Smooth muscle cell (in vitro differentiated cells): ENCODE data around the gene UST. TPM values are rescaled to one million over a fixed set of nuclear protein-coding genes. Genes with fewer than 3 reads are reported as not detected.
A peak's percentile ranks its signal among the peaks of the same experiment; 100 is the strongest.

ENCODE experiments used
- DNase-seq: peaks from one replicate; lab custom pipeline; 2025; ENCODE audit not compliant: unreplicated experiment; lab: John Stamatoyannopoulos, UW
- H2AFZ ChIP-seq: fragments of 200-600 bp; sonication (generic); 2 replicates; pipeline ENCODE4 v1.6.0; 2016; ENCODE audit warnings: antibody characterized with exemption, low read depth, mild to moderate bottlenecking
- H3F3A ChIP-seq: fragments of 200-600 bp; sonication (generic); 2 replicates; pipeline ENCODE4 v1.6.0; 2017; ENCODE audit warnings: antibody characterized with exemption, low read depth
- H3K27ac ChIP-seq: fragments of 200-600 bp; sonication (generic); 2 replicates; pipeline ENCODE4 v1.5.1; 2016; ENCODE audit warnings: low read depth, mild to moderate bottlenecking
- H3K27me3 ChIP-seq: fragments of 200-600 bp; sonication (generic); 2 replicates; pipeline ENCODE4 v1.6.1; 2016; ENCODE audit warnings: low read depth, mild to moderate bottlenecking
- H3K36me3 ChIP-seq: fragments of 200-600 bp; sonication (generic); 2 replicates; pipeline ENCODE4 v1.5.1; 2016; ENCODE audit warnings: low read depth
- H3K4me1 ChIP-seq: fragments of 200-600 bp; sonication (generic); 2 replicates; pipeline ENCODE4 v1.5.1; 2016; ENCODE audit warnings: low read depth
- H3K4me2 ChIP-seq: fragments of 200-600 bp; sonication (generic); 2 replicates; pipeline ENCODE4 v1.6.0; 2016; ENCODE audit warnings: mild to moderate bottlenecking
- H3K4me3 ChIP-seq: fragments of 200-600 bp; sonication (generic); 2 replicates; pipeline ENCODE4 v1.5.1; 2016; ENCODE audit warnings: mild to moderate bottlenecking
- H3K79me2 ChIP-seq: fragments of 200-600 bp; sonication (generic); 2 replicates; pipeline ENCODE4 v1.6.0; 2016; ENCODE audit warnings: low read depth, mild to moderate bottlenecking
- H3K9ac ChIP-seq: fragments of 200-600 bp; sonication (generic); 2 replicates; pipeline ENCODE4 v1.6.0; 2016; ENCODE audit warnings: low read depth
- H3K9me3 ChIP-seq: fragments of 200-600 bp; sonication (generic); replicated peaks from 2 replicates; pipeline ENCODE4 v1.5.1; 2016; ENCODE audit warnings: low read depth
- H4K20me1 ChIP-seq: fragments of 200-600 bp; sonication (generic); 2 replicates; pipeline ENCODE4 v1.6.0; 2016; ENCODE audit warnings: low read depth
- WGBS: methylation state at CpG from one replicate; pipeline ENCODE4 v1.1.7; 2016; ENCODE audit warnings: low lambda C conversion rate; 5-methylcytosine and 5-hydroxymethylcytosine counted together
- polyA plus RNA-seq: library from polyadenylated mRNA; unstranded; fragments of >200 nt; fragmentation: Nextera tagmentation; extraction: Ambion mirVana; gene quantifications from 2 replicates; pipeline ENCODE4 v1.2.1, GENCODE V29; 2016
- total RNA-seq: library from RNA; depleted of rRNA; stranded (reverse); fragments of >200 nt; gene quantifications from 2 replicates; pipeline ENCODE4 v1.2.3, GENCODE V29; 2014
- TF ChIP-seq, protein P1 (sequence below): fragments of 200-600 bp; sonication (generic); IDR thresholded peaks from 2 replicates; pipeline ENCODE4 v1.5.1; 2017; ENCODE audit warnings: borderline replicate concordance, mild to moderate bottlenecking, antibody characterized with exemption; ENCODE audit not compliant: insufficient read depth, poor library complexity, severe bottlenecking

UST gene
- total and polyA plus RNA-seq, 2 experiments from 2014 or later = 16.1 to 19.5 TPM

DNA sequence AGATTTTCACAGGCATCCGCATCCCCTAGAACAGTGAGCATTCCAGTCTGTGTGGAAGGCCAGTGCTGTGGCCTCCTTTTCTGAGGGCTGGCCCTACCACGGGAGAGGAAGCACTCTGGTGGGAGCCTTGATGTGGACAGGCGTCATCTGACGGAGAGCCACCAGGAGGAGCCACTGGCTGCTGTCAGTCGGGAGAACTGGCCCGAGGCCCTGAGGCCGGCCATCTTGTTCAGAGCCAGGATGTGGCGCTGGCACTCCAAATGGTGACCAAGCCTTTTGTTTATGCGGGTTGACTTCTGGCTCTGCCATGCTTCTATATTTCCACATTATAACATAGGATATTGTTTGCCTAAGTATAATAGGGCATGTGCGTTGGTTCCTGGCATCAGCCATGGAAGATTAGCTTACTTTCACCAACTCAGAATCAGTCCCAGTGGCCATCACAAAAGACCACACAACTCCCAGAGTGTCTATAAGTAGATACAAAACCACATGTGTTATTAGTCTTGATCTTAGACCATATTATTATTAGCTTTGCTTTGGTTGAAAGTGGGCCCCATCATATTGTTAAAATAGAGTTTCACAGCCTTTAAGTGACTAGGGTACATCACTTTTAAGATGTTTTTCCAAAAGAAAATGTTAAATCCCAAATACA lies 296.8 kb downstream of the UST start:
- Histone ChIP-seq H3K4me2 (peak overlapping the region; percentile 72), H3K4me3 (no peak overlapping the region), H3K36me3 (no peaks in the 10 kb centered on the region), H3F3A (no peaks in the 10 kb centered on the region), H3K9me3 (no peaks in the 10 kb centered on the region), H2AFZ (no peak overlapping the region), H3K79me2 (no peaks in the 10 kb centered on the region), H3K27me3 (no peaks in the 10 kb centered on the region), H4K20me1 (no peaks in the 10 kb centered on the region), H3K27ac (peak overlapping the region; percentile 84), H3K4me1 (peaks cover 12% of the 10 kb centered on the region), H3K9ac (no peak overlapping the region)
- no peak for DNase-seq
- TF ChIP-seq, protein P1, sequence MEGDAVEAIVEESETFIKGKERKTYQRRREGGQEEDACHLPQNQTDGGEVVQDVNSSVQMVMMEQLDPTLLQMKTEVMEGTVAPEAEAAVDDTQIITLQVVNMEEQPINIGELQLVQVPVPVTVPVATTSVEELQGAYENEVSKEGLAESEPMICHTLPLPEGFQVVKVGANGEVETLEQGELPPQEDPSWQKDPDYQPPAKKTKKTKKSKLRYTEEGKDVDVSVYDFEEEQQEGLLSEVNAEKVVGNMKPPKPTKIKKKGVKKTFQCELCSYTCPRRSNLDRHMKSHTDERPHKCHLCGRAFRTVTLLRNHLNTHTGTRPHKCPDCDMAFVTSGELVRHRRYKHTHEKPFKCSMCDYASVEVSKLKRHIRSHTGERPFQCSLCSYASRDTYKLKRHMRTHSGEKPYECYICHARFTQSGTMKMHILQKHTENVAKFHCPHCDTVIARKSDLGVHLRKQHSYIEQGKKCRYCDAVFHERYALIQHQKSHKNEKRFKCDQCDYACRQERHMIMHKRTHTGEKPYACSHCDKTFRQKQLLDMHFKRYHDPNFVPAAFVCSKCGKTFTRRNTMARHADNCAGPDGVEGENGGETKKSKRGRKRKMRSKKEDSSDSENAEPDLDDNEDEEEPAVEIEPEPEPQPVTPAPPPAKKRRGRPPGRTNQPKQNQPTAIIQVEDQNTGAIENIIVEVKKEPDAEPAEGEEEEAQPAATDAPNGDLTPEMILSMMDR = peak; percentile 34
- 96% methylated on average over 10 of the region's 10 CpGs for WGBS

DNA sequence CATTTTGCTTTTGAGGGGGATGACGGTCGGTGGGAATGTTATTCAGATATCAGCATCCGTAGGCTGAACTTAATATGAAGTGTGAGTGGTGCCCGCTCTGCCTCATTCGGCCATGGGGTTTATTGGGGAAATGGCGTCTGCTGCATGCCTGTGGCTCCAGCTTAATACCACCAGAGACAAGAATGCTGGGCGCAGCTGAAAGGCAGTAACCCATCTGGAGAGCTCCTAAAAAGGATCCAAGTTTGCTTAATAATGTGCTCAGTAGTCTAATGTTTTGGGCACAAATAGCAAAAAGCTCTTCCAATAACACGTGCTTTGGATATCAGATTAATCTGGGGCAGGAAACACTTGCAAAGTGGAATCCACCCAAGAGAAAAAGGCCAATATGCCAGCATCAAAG lies 297.7 kb downstream of the UST start:
- H3K4me1 ChIP-seq = peaks cover 12% of the 10 kb centered on the region
- no peaks in the 10 kb centered on the region for H3K9me3 ChIP-seq
- H3K27ac ChIP-seq = peak overlapping the region; percentile 84
- H3K4me2 ChIP-seq = peak overlapping the region; percentile 72
- no peak overlapping the region for H3K9ac ChIP-seq
- TF ChIP-seq, protein P1 = no peak
- peak overlapping the region; percentile 42 for H2AFZ ChIP-seq
- H3K4me3 ChIP-seq = no peak overlapping the region
- no peaks in the 10 kb centered on the region for H3F3A ChIP-seq
- H3K36me3 ChIP-seq = no peaks in the 10 kb centered on the region
- no peak for DNase-seq
- H3K79me2 ChIP-seq = no peaks in the 10 kb centered on the region
- no peaks in the 10 kb centered on the region for H4K20me1 ChIP-seq
- 21% methylated on average over 8 of the region's 8 CpGs for WGBS
- no peaks in the 10 kb centered on the region for H3K27me3 ChIP-seq

DNA sequence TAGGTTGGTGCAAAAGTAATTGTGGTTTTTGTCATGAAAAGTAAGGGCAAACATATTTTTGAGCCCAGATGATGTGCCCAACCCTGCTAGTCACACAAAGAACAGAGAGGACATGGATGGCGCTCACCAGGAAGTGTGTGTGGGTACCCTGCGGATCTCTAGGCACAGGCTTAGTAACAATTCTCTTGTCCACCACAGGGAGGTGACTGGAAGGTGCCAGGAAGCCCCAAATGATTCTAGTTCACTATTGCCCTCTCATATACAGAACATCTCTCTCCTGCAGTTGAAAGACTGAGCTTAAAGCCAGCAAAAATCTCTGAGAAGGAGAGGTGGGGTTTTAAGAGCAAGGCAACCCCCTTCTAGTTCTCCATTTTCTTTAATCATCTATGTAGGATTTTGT lies 298.6 kb downstream of the UST start:
- TF ChIP-seq, protein P1 = no peak
- H3K27me3 ChIP-seq = no peaks in the 10 kb centered on the region
- H3K4me1 ChIP-seq = peaks cover 12% of the 10 kb centered on the region
- H4K20me1 ChIP-seq = no peaks in the 10 kb centered on the region
- H3K4me3 ChIP-seq = no peak overlapping the region
- no peak overlapping the region for H3K27ac ChIP-seq
- no peaks in the 10 kb centered on the region for H3F3A ChIP-seq
- H3K9ac ChIP-seq = no peak overlapping the region
- no peaks in the 10 kb centered on the region for H3K36me3 ChIP-seq
- H2AFZ ChIP-seq = no peak overlapping the region
- no peaks in the 10 kb centered on the region for H3K9me3 ChIP-seq
- no peak for DNase-seq
- no peaks in the 10 kb centered on the region for H3K79me2 ChIP-seq
- 89% methylated on average over 2 of the region's 2 CpGs for WGBS
- H3K4me2 ChIP-seq = peak overlapping the region; percentile 72
